ENCODE measurements around the gene AURKB. TPM values are rescaled to one million over a fixed set of nuclear protein-coding genes. Genes with fewer than 3 reads are reported as not detected.

AURKB gene
- total and polyA plus RNA-seq, 10 of the 15 experiments (the other 5 are each of a cell fraction or from before 2014, with no cell fraction given) = 52.7 to 209 (median 128) TPM

DNA sequence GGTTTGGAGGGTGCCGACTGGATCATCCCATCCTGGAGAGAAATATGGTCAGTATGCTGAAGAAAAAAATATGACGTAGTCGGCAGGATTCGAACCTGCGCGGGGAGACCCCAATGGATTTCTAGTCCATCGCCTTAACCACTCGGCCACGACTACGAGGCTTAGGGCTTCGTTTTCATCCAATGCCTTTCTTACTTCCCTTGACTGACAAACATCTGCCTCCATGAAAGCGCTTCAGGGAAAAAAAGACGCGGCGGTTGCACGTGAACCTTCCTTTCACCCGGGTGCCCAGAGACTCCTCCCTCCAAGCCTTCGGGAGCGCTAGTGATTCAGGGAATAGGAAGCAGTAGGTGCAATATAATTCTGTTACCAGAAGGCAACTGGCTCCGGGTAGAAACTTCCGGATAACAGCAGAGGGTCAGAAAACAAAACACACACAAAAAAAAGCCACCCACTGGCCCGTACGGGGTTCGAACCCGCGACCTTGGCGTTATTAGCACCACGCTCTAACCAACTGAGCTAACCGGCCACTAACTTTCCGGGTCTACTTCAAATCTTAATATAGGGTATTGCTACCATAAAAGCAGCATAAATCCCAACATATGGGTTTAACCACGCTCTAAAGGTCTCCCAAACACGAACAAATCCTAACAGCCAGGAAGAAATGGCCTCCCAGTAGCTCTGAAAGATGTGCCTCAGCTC lies 16.3 kb upstream of the AURKB start (continued):
- TF ChIP-seq, protein P1, sequence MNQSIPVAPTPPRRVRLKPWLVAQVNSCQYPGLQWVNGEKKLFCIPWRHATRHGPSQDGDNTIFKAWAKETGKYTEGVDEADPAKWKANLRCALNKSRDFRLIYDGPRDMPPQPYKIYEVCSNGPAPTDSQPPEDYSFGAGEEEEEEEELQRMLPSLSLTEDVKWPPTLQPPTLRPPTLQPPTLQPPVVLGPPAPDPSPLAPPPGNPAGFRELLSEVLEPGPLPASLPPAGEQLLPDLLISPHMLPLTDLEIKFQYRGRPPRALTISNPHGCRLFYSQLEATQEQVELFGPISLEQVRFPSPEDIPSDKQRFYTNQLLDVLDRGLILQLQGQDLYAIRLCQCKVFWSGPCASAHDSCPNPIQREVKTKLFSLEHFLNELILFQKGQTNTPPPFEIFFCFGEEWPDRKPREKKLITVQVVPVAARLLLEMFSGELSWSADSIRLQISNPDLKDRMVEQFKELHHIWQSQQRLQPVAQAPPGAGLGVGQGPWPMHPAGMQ (IDR thresholded peaks at IDR 0.05; ENCODE audit: borderline replicate concordance) = no peak
- TF ChIP-seq, protein P2, sequence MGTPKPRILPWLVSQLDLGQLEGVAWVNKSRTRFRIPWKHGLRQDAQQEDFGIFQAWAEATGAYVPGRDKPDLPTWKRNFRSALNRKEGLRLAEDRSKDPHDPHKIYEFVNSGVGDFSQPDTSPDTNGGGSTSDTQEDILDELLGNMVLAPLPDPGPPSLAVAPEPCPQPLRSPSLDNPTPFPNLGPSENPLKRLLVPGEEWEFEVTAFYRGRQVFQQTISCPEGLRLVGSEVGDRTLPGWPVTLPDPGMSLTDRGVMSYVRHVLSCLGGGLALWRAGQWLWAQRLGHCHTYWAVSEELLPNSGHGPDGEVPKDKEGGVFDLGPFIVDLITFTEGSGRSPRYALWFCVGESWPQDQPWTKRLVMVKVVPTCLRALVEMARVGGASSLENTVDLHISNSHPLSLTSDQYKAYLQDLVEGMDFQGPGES (IDR thresholded peaks at IDR 0.05) = no peak
- no peak for TF ChIP-seq KLF5 (IDR thresholded peaks at IDR 0.05; ENCODE audit: partially characterized antibody)
- TF ChIP-seq MXI1 (IDR thresholded peaks at IDR 0.05; ENCODE audit: low read depth, low read length) = no peak
- TF ChIP-seq HCFC1 (IDR thresholded peaks at IDR 0.05; ENCODE audit: low read length) = no peak
- TF ChIP-seq, protein P3, sequence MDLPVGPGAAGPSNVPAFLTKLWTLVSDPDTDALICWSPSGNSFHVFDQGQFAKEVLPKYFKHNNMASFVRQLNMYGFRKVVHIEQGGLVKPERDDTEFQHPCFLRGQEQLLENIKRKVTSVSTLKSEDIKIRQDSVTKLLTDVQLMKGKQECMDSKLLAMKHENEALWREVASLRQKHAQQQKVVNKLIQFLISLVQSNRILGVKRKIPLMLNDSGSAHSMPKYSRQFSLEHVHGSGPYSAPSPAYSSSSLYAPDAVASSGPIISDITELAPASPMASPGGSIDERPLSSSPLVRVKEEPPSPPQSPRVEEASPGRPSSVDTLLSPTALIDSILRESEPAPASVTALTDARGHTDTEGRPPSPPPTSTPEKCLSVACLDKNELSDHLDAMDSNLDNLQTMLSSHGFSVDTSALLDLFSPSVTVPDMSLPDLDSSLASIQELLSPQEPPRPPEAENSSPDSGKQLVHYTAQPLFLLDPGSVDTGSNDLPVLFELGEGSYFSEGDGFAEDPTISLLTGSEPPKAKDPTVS (IDR thresholded peaks at IDR 0.05; ENCODE audit: low read depth, low read length) = 0 out of 2 replicates have a peak, but pooled peaks have one; percentile 20
- TF ChIP-seq ATF7 (IDR thresholded peaks at IDR 0.05; ENCODE audit: low read depth) = peak; percentile 82
- TF ChIP-seq, protein P4, sequence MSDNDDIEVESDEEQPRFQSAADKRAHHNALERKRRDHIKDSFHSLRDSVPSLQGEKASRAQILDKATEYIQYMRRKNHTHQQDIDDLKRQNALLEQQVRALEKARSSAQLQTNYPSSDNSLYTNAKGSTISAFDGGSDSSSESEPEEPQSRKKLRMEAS (IDR thresholded peaks at IDR 0.05; ENCODE audit: low read depth, low read length) = peak; percentile 57; the same call in 1 of the 2 replicates
- no peak for TF ChIP-seq SPI1 (IDR thresholded peaks at IDR 0.05; ENCODE audit: borderline replicate concordance, insufficient read depth, low read depth, low read length)

Data from GM12878 (cell line).